ENCODE results near the gene FANCC.

- TF ChIP-seq CTCF (IDR thresholded peaks at IDR 0.05; ENCODE audit: insufficient read depth, low read depth, low read length) = no peak
- TF ChIP-seq EZH2 (IDR thresholded peaks at IDR 0.05; ENCODE audit: insufficient read depth, low read length) = no peak
Measured at GRCh38 chr9:95060916-95061315, 256.6 kb downstream of the FANCC start.
